Hindlimb muscle (tissue), 1 donor: Measurements from ENCODE around the gene FNDC3A. TPM values are rescaled to one million over a fixed set of nuclear protein-coding genes. Genes with fewer than 3 reads are reported as not detected.

Source experiments
- DNase-seq: peaks from one replicate; pipeline ENCODE4 v3.0.0-alpha.2; 2013
- polyA plus RNA-seq: library from polyadenylated mRNA; unstranded; fragments of 120-200 nt; gene quantifications from one replicate; pipeline ENCODE4 v1.2.1, GENCODE V29; 2013; ENCODE audit not compliant: insufficient read length

FNDC3A gene, protein sequence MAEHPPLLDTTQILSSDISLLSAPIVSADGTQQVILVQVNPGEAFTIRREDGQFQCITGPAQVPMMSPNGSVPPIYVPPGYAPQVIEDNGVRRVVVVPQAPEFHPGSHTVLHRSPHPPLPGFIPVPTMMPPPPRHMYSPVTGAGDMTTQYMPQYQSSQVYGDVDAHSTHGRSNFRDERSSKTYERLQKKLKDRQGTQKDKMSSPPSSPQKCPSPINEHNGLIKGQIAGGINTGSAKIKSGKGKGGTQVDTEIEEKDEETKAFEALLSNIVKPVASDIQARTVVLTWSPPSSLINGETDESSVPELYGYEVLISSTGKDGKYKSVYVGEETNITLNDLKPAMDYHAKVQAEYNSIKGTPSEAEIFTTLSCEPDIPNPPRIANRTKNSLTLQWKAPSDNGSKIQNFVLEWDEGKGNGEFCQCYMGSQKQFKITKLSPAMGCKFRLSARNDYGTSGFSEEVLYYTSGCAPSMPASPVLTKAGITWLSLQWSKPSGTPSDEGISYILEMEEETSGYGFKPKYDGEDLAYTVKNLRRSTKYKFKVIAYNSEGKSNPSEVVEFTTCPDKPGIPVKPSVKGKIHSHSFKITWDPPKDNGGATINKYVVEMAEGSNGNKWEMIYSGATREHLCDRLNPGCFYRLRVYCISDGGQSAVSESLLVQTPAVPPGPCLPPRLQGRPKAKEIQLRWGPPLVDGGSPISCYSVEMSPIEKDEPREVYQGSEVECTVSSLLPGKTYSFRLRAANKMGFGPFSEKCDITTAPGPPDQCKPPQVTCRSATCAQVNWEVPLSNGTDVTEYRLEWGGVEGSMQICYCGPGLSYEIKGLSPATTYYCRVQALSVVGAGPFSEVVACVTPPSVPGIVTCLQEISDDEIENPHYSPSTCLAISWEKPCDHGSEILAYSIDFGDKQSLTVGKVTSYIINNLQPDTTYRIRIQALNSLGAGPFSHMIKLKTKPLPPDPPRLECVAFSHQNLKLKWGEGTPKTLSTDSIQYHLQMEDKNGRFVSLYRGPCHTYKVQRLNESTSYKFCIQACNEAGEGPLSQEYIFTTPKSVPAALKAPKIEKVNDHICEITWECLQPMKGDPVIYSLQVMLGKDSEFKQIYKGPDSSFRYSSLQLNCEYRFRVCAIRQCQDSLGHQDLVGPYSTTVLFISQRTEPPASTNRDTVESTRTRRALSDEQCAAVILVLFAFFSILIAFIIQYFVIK
- polyA plus RNA-seq = 32.2 TPM

- DNase-seq = peak; percentile 82
Observed at GRCh38 chr13:48975856-48976575, at the start of gene FNDC3A. Gene FNDC3A, plus strand, starts transcription at chr13:48975912. Its CDS starts 30,279 bp downstream, at chr13:49006191.

GRCh38 chr13:48928757-48929430 lies 46.8 kb upstream of the FNDC3A start:
- DNase-seq = no peak

GRCh38 chr13:48930918-48931317 lies 44.8 kb upstream of the FNDC3A start:
- DNase-seq = no peak

DNA sequence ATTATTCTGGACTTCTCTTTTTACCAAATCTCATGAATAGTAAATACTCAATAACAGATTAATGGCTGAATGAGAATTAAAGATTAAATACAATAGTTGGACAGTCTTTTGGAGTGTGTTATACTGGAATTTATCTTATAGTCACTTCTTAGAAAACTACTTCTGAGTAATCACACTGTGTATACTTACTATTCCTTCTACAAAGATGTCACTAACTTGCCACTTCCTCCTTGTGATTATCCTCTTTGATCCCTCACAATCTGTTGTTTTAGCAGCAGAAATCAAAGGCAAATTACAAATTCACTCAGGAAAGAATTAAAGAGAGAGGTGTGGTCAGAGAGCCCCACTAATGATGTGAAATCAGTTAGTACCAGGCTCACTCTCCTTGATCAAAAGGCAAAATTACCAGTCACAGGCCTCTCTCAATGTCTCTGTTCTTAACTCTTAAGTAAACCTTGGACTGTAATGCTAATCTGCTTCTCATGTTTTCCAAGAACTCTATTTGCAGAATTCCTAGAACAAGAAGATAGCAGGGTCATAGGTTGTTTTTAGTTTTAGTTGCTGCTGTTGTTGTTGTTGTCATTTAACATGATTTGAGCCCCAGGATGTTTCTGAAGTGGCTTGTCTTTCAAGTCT lies 37.3 kb upstream of the FNDC3A start:
- no peak for DNase-seq

GRCh38 chr13:48939728-48940127 lies 36.0 kb upstream of the FNDC3A start:
- DNase-seq = no peak

GRCh38 chr13:48942131-48942530 lies 33.6 kb upstream of the FNDC3A start:
- DNase-seq = no peak

GRCh38 chr13:48944221-48944620 lies 31.5 kb upstream of the FNDC3A start:
- no peak for DNase-seq

DNA sequence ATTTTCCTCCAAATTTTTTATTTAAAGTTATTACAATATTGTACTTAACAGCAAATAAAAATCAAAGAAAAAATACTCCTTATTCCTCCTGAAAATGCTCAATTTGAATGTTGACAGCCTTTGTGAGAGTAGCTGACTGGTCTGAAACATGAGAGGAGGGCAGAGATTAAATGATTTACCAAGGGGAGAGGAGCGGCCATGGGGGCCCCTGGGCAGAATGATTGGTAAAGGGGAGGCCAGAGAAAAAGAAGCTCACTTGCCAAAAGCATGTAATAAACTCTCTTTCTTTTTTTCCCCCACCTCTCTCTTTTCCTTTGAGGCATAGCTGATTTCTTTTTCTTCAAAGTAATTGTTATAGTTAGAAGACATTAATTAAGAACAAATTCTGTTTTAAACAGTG lies 30.1 kb upstream of the FNDC3A start:
- DNase-seq = no peak

DNA sequence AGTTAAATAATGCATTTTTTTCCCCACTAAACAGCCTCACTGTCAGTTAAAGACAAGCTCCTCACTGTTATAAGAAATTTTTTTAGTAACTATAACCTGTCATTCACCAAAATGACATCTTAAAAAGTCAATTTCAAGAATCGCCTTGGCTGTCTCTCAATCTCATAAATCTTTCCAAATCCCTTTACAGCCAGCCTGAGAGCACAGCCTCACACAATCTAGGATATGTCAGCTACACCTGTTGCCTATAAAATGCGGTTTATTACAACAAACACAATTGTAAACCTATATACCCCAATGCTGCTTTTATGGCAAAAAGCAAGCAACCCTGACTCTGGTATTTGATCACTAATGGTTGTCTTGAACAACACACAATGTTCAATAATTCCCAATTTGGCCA lies 29.5 kb upstream of the FNDC3A start:
- no peak for DNase-seq

GRCh38 chr13:48949566-48950500 lies 25.9 kb upstream of the FNDC3A start:
- DNase-seq = no peak

- no peak for DNase-seq
Observed at GRCh38 chr13:48950501-48950875, 25.2 kb upstream of the FNDC3A start.

DNA sequence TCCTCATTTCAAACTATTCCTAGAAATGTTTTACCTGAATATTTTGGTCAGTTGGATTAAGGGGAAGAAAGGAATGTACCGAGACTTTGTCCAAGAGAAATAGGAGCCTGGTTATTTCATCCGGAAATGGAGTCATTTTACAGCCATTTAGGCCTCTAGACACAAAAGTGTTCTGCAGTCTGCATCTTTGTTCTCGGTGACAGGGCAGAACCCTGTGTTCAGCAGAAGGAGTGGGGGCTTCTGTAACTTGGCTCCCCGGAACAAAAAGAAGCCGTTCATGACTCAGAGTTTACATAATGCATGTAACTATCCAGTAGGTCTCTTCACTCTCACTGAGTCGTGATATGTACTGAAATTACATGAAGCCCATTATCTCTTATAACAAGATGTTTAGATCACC lies 21.6 kb upstream of the FNDC3A start:
- no peak for DNase-seq

GRCh38 chr13:48955536-48955935 lies 20.2 kb upstream of the FNDC3A start:
- DNase-seq = no peak

DNA sequence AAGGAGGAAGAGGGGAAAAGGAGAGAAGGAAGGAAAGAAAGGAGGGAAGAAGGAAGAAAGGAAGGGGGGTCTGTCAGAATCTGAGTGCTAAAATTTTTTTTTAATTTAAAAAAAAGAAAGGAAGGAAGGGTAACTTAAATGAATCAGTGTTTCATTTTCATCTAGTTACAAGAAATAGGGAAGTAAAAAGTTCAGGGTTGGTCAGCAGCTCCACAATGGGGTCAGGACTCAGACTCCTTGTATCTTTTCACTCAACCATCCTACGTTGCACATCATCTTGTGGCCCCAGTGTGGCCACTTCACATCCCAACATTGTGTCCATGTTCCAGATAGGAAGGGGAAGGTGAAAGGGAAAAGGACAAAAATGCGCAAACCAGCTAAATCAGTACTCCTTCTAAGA lies 14.3 kb upstream of the FNDC3A start:
- DNase-seq = no peak

- DNase-seq = no peak
Observed at GRCh38 chr13:48962281-48962680, 13.4 kb upstream of the FNDC3A start.

GRCh38 chr13:48965736-48966135 lies 10.0 kb upstream of the FNDC3A start:
- no peak for DNase-seq

GRCh38 chr13:48969685-48970084 lies 6.0 kb upstream of the FNDC3A start:
- no peak for DNase-seq

DNA sequence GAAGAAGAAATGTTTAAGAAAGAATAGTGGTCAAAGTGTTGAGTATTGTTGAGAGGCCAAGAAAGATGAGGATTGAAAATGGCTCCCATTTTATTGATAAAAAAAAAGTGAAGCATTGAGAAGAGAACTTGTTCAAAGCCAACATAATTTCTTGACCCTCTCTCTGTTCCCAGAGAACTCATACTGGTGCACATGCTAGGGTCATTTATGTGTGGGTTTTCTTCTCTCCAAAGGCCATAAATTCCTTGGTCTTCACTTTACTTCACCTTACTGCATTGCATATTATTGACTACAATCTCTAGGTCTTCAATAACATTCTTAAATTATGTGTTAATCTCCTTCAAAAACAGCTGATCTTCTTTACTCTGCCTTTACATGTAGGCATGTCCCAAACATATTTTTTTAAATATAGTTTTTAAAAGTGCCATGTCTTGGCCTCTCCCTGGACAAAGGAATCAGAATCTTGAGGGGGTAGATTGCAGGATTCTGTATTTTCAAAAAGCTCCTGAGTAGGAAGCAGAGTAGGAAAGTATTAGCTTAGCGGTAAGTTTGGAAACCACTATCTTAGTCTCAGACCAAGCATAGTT lies 1.8 kb upstream of the FNDC3A start:
- DNase-seq = no peak

GRCh38 chr13:48975101-48975855 lies 434 bp upstream of the FNDC3A start:
- peak; percentile 67 for DNase-seq
